Measurements from ENCODE around the gene CKS2. TPM values are rescaled to one million over a fixed set of nuclear protein-coding genes. Genes with fewer than 3 reads are reported as not detected.
"Not testable (repeated sequence)": the region's sequence is repeated elsewhere in the genome, so short reads cannot be mapped to it uniquely, and the experiment has no call there.

The CKS2 gene
- total RNA-seq, 2 donors from 2014 or later = 2.9 to 4.3 TPM

DNA sequence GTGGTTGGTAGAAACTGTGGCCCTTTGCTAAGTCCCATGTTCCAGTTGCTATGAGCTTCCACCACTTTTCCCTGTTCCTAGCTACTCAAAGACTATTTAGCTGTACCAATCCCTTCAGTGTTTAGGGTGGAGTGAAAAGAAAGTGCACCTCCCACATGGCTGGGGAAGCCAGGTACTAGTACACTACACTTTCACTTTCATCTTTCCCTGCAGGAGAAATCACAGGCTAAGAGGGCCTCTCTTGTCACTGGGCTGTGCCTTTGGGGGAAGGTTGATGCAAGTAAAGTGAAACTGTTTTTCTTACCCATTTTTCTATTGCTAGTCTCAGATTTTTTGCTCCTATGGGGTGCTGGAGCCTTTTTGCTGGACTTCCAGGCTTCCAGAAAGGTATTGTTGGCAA is 33.5 kb upstream of the CKS2 start:
- no peak overlapping the region for H3K4me3 ChIP-seq
- no peaks in the 10 kb centered on the region for H3K27me3 ChIP-seq
- TF ChIP-seq, protein P1, sequence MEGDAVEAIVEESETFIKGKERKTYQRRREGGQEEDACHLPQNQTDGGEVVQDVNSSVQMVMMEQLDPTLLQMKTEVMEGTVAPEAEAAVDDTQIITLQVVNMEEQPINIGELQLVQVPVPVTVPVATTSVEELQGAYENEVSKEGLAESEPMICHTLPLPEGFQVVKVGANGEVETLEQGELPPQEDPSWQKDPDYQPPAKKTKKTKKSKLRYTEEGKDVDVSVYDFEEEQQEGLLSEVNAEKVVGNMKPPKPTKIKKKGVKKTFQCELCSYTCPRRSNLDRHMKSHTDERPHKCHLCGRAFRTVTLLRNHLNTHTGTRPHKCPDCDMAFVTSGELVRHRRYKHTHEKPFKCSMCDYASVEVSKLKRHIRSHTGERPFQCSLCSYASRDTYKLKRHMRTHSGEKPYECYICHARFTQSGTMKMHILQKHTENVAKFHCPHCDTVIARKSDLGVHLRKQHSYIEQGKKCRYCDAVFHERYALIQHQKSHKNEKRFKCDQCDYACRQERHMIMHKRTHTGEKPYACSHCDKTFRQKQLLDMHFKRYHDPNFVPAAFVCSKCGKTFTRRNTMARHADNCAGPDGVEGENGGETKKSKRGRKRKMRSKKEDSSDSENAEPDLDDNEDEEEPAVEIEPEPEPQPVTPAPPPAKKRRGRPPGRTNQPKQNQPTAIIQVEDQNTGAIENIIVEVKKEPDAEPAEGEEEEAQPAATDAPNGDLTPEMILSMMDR (IDR thresholded peaks at IDR 0.05) = no peak
- no peak for TF ChIP-seq POLR2A (IDR thresholded peaks at IDR 0.05)
- H3K4me1 ChIP-seq = no peaks in the 10 kb centered on the region
- no peak overlapping the region for H3K27ac ChIP-seq
- intact Hi-C loops (cut with DNase I) = no loop called here
- no peak for ATAC-seq
- H3K9me3 ChIP-seq = peaks cover 0 to 4% (median 0%) of the 10 kb centered on the region in 3 donors
- no peak for DNase-seq
- H3K36me3 ChIP-seq (replicated peaks in 1 of 2; ENCODE audit: insufficient read depth in 1 of 2, low read depth in 2 of 2) = no peaks in the 10 kb centered on the region

GRCh38 chr9:89278551-89278950 is 32.4 kb upstream of the CKS2 start:
- Histone ChIP-seq H3K27me3 (no peaks in the 10 kb centered on the region), H3K27ac (no peak overlapping the region), H3K9me3 (peaks cover 0 to 4% (median 0%) of the 10 kb centered on the region in 3 donors), H3K36me3 (replicated peaks in 1 of 2; ENCODE audit: insufficient read depth in 1 of 2, low read depth in 2 of 2) (no peaks in the 10 kb centered on the region), H3K4me3 (no peak overlapping the region), H3K4me1 (no peaks in the 10 kb centered on the region)
- DNase-seq (no peak), ATAC-seq (no peak)
- TF ChIP-seq, protein P1 (IDR thresholded peaks at IDR 0.05) = no peak
- no peak for TF ChIP-seq POLR2A (IDR thresholded peaks at IDR 0.05)
- intact Hi-C loops (cut with DNase I) = no loop called here
- 92 to 94% methylated on average over 2 of the region's 2 CpGs for WGBS, 2 donors

DNA sequence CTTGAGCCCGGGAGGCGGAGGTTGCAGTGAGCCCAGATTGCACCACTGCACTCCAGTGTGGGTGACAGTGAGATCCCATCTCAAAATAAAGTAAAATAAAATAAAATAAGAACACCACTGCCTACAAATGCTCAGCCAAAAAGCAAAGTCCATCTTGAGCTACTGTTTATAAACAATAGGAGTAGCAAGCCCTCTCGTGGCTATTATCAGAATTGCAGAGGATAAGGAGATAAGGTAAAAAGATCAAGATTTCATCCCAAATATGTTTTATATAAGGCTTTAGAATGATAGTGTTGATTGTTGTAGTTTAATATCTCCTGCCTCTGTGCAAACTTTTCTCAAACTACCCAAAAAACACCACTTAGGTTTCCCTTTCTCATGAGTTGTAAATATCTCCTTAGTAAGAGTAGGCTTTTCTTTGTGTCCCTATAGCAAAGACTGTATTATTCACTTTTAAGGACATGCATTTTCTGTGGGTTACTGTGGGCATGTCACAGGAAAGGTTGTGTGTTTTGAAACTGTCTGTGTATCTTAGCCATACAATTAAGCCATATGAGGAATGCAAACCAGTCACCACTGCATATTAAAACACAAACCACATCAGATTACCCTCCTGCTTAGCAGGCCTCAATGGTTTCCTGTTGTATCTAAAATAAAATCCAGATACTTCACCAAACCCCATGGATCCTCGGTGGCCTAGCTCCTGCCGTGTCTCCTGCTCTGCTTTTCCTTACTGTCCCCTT is 31.8 kb upstream of the CKS2 start:
- 57 to 62% methylated on average over 5 of the region's 5 CpGs for WGBS, 2 donors
- Histone ChIP-seq H3K27ac (no peak overlapping the region), H3K9me3 (no peaks in the 10 kb centered on the region), H3K36me3 (replicated peaks in 1 of 2; ENCODE audit: insufficient read depth in 1 of 2, low read depth in 2 of 2) (no peaks in the 10 kb centered on the region), H3K4me3 (no peak overlapping the region), H3K4me1 (no peaks in the 10 kb centered on the region), H3K27me3 (no peaks in the 10 kb centered on the region)
- peak in 3 of 4 donors; percentile 12 to 33 (median 20) for DNase-seq
- intact Hi-C loops (cut with DNase I) = no loop called here
- TF ChIP-seq POLR2A (IDR thresholded peaks at IDR 0.05) = no peak
- TF ChIP-seq, protein P1 (IDR thresholded peaks at IDR 0.05) = peak; percentile 40 to 66 (median 61)
- peak; percentile 59 for ATAC-seq

GRCh38 chr9:89281106-89281505 is 29.9 kb upstream of the CKS2 start:
- no peak for DNase-seq
- no peak for ATAC-seq
- Histone ChIP-seq H3K9me3 (no peaks in the 10 kb centered on the region), H3K27me3 (no peaks in the 10 kb centered on the region), H3K4me3 (no peak overlapping the region), H3K27ac (no peak overlapping the region), H3K36me3 (replicated peaks in 1 of 2; ENCODE audit: insufficient read depth in 1 of 2, low read depth in 2 of 2) (no peaks in the 10 kb centered on the region), H3K4me1 (no peaks in the 10 kb centered on the region)
- TF ChIP-seq, protein P1 (IDR thresholded peaks at IDR 0.05) = no peak
- no peak for TF ChIP-seq POLR2A (IDR thresholded peaks at IDR 0.05)
- intact Hi-C loops (cut with DNase I) = no loop called here
- 64 to 69% methylated on average over 2 of the region's 2 CpGs for WGBS, 2 donors

- DNase-seq = peak; percentile 11 to 61 (median 40)
- ATAC-seq = peak; percentile 55
Measured at GRCh38 chr9:89282248-89282968, 28.6 kb upstream of the CKS2 start.

More at GRCh38 chr9:89282248-89282968, 28.6 kb upstream of the CKS2 start:
- 48 to 83% methylated on average over 6 to 18 of the region's 42 CpGs for WGBS, 2 donors
- H3K27ac ChIP-seq; intact Hi-C loops (cut with DNase I); H3K27me3 ChIP-seq; H3K4me1 ChIP-seq; H3K36me3 ChIP-seq (replicated peaks in 1 of 2; ENCODE audit: insufficient read depth in 1 of 2, low read depth in 2 of 2); H3K9me3 ChIP-seq: not testable (repeated sequence)
- H3K4me3 ChIP-seq = peak overlapping the region in 1 of 2 donors; percentile 13
